ENCODE measurements around the gene USP22.

The USP22 gene

DNA sequence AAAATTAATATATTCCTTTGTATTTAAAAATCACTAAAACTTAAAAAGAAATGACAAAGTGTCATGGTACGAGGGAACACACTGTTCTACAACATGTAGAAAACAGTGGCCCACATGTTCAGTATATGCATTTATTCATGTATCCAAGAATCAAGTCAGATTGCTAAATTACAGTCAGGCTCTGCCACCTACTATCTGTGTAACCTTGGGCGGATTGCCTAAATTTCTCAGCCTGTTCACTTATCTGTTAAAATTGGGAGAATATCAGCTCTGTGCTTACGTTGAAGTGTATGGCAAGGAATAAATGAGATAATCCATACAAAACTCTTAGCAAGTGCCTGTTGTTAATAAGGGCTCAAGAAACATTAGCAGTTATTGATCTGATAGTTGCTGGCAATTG lies 3.4 kb upstream of the USP22 start:
- DNase-seq (ENCODE audit: low read depth) = no peak

DNA sequence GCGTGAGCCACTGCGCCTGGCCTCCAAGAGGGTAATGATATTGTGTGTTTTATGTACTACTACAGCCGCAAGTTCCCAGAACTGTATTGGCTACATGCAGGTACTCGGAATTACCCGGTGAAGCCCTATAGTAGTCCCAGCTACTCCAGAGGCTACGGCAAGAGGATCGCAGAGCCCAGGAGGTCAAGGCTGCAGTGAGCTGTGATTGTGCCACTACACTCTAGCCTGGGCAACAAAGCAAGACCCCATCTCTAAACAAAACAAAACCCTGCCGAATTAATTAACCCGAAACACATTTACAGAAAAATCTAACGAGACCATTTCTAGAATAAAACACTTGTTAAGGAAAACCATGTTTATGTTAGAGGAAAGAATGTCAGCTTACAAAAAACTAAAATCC lies 2.2 kb upstream of the USP22 start:
- DNase-seq (ENCODE audit: low read depth) = no peak

DNA sequence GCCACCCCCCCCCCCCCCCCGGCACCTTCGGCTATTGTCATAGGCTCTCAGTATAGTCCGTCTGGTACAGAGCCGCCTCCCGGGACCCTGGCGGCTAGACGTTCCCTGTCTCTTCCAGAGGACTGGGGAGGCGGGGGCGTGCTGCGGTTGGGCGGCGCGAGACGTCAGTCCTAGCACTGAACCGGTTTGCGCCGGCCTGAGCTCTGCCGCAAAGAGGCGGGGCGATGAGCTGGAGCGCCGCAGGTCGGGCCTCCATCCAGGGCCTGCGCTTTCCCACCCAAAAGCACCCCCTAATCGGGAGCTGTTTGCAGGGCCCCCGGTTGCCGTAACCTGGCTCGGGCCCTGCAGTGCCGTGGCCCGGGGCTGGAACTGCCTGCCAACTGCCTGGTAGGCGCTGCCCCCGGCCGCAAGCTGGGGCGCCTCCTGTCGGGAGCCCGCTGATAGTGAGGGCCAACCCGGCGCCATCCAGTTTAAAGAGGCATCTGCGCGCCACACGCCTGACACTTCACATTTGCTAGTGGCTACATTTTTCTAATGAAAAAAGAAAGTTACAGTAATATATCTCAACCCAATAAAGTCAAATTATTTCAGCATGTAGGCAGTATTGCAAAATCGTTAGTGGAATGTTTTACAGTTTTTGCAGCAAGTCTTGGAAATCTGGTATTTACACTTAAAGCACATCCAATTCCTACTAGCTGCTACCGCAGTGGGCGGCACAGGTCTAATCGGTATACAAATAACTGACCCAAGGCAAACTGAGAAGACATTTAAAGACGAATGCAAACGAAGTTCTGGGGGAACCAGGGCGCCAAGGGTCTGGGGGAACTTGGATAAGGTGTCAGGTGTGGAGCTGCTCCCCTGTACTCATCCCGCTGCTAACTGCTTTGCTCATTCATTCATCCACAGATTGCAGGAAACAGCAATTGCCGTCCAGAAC lies 753 bp upstream of the USP22 start:
- DNase-seq (ENCODE audit: low read depth) = peak; percentile 96

- peak; percentile 85 for DNase-seq (ENCODE audit: low read depth)
Measured at GRCh38 chr17:21041741-21042457, 912 bp downstream of the USP22 start.

DNA sequence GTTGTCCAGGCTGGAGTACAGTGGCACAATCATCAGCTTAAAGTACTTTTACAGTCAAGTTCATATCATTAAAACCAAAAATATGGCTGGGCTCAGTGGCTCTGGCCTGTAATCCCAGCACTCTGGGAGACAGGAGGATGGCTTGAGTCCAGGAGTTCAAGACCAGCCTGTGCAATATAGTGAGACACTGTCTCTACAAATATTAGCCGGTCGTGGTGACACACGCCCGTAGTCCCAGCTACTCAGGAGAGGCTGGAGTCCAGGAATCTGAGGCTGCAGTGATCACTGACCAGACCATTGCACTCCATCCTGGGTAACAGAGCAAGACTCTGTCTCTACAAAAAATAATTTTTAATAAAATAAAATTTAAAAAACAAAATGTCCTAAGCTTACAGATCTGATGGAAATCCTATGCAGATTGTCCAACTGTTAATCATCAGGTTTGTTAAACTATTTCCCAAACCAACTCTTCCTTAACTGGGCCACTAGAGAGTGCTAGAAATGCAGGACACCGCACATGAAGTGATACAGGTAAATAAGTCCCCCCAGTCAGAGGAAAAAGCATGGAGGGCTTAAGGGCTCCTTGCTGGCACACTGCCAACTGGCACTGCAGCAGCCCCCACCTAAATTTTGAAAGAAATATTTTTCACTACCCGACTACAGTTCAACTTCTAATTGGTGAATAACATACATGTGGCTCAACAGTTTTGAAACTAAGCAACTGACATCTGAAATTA lies 2.8 kb downstream of the USP22 start:
- peak; percentile 39 for DNase-seq (ENCODE audit: low read depth)

DNA sequence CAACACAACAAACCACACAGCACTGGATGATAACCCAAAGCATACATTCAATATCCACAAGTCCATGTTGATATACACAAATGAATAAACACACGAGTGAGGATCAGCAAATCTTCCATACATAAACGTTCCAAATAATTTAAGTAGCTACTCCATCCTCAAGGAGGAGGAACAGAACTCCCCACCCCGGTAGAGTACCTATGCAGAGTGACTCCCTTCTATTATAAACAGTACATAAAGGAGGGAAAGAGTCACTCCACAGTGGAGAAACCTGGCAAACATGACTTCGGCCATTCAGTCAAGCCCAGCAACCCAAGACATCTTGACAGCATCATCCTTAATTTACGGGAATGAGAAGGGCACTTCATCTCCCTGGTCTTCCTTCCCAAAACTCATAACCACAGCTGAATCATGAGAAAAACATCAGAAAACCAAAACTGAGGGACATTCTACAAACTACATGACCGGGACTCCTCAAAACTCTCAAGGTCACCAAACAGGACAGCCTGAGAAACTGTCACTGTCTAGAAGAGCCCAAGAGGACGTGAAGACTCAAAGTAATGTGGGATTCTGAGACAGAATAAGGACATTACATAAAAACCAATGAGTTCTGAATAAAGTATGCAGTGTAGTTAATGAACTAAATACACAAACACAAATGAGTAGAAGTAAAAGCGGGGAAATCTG lies 5.6 kb downstream of the USP22 start:
- no peak for DNase-seq (ENCODE audit: low read depth)

DNA sequence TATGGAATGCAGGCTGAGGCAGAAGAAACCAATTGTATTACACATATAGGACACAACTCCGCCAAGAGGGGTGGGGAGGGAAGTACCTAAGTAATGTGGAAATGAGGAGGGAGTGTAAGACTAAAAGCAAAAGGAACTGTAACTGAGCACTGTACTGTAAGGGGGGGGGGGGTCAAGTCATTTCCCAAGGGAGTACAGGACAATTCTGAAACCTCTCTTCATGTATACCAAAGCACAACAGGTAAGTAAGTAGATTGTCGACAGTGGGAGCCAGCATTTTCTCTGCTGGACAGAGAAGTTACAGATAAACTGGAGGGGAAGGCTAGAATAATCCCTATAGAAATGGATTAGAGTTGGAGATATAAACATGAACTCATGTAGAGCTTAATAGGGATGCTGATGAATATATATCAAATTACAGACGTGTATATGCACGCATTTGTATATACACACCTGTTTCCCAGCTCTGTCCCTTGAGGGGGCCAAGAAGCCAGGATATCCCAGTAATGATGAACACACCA lies 6.4 kb downstream of the USP22 start:
- DNase-seq (ENCODE audit: low read depth) = no peak

DNA sequence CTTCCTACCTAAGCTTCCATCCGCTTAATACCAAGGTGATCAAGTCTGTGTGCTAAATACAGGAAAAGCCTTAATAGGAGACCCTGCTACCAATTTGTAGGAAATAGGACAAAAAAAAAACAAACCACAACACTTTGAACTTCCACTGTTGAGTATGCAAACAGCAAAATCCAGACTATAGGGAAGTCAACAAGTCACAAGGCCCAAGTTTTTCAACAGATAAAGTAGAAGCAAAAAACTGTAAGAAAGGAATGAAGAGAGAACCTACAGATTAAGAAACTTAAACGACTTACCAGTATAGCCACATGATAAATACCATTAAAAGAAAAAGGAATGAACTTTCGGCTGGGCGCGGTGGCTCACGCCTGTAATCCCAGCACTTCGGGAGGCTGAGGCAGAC lies 7.4 kb downstream of the USP22 start:
- DNase-seq (ENCODE audit: low read depth) = no peak

GRCh38 chr17:21034340-21035235 lies 8.2 kb downstream of the USP22 start:
- DNase-seq (ENCODE audit: low read depth) = no peak

- no peak for DNase-seq (ENCODE audit: low read depth)
Measured at GRCh38 chr17:21033350-21033749, 9.5 kb downstream of the USP22 start.

DNA sequence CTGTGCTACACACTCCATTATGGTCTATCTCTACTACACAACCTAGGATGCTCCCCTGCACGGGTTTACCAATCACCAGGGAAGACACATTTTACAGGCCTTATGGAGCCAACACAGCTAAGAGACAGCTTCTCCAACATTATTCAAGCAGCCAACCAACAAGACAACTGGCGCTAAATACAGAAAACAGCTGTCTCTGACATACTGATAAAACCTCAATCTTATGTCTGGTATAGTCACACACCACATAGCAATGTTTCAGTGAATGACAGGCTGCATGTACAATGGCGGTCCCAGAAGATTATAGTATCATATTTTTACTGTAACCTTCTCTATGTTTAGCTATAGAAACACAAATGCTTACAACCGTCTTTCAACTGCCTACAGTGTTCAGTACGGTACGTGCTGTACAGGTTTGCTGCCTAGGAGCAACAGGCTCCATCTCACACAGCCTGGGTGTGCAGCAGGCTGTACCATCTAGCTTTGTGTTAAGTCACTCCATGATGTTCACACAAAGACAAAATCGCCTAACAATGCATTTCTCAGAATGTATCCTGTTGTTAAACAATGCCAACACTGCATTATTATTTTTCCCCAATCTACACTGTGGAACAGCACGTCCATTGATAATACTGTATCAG lies 10.9 kb downstream of the USP22 start:
- DNase-seq (ENCODE audit: low read depth) = no peak

DNA sequence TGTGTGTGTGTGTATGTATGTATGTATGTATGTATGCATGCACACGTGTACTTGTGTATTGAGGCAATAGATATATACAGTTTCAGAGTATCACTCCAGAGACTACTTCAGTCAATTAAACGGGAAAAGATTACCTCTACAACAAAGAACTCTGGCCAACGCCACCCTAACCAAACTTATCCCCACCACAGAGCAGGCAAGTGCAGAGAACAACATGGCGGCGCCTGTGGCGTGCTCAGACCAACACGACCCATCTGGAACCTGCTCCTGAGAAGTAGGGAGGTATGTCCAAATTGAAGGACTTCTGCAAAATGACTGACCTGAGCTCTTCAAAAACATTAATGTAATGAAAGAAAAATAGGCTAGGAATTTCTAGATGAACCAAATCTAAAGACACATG lies 12.4 kb downstream of the USP22 start:
- DNase-seq (ENCODE audit: low read depth) = no peak

DNA sequence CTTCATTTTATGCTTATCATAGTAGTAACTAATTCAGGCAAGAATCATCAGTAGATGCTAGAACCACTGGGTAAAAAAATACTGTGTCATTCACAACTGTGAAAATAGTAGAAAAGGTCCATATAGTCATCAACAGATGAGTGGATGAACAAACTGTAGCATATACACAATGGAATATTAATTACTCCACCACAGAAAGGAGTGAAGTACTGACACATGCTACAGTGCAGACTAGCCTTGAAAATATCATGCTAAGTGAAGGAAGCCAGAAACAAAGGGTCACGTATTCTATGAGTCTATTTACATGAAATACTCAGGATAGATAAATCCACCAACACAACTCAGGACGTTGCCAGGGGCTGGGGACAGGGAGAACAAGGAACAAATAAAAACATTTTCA lies 13.3 kb downstream of the USP22 start:
- no peak for DNase-seq (ENCODE audit: low read depth)

GRCh38 chr17:21029036-21029435 lies 13.8 kb downstream of the USP22 start:
- DNase-seq (ENCODE audit: low read depth) = no peak

DNA sequence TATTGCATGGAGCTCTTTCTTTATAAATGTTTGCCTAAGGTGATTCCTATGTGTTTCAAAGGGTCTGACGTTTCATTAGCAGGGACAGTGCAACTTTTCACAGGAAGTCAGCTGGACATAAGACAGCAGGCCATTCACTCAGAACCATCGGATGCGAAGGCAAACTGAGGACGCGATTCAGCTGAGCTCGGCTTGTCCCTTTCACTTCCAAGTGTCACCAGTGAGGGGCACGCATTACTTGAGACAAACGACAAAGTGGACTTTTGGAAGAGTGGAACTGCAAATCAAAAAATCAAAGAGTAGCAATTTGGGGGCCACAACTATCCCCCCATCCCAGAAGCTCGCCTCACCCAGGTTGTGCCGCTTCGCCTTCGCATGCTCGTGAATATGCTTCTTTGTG lies 14.6 kb downstream of the USP22 start:
- no peak for DNase-seq (ENCODE audit: low read depth)

- no peak for DNase-seq (ENCODE audit: low read depth)
Measured at GRCh38 chr17:21027031-21027430, 15.8 kb downstream of the USP22 start.

- no peak for DNase-seq (ENCODE audit: low read depth)
Measured at GRCh38 chr17:21025451-21025850, 17.4 kb downstream of the USP22 start.

- DNase-seq (ENCODE audit: low read depth) = no peak
Measured at GRCh38 chr17:21024024-21024423, 18.8 kb downstream of the USP22 start.

- DNase-seq (ENCODE audit: low read depth) = no peak
Measured at GRCh38 chr17:21021208-21021803, 21.5 kb downstream of the USP22 start.

DNA sequence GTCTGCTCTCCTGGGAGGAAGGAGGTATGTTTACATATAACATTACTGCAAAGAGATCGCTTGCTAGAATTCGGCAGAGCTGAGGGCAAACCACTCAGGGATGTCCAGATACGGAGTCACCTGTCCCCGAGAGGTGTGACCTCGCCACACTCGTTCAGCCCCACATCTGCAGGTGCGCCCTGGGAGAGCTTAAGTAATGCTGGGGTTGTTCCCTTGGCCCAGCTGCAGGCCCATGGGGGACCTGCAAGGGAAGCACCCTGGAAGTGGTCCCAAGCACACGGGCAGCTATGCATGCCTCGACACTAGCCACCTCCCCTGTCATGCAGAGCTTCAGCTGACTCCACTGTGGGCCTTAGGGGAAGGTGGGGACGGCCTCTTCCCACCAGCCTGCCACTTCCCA lies 22.2 kb downstream of the USP22 start:
- DNase-seq (ENCODE audit: low read depth) = no peak

All from CMK (cell line).